GM21723 (cell line): Measurements from ENCODE around the gene FADD.
"Not testable (repeated sequence)": the region's sequence is repeated elsewhere in the genome, so short reads cannot be mapped to it uniquely, and the experiment has no call there.

Experiments
- ATAC-seq: cut with Tn5 transposase; IDR thresholded peaks from one replicate; pipeline ENCODE4 v1.9.1; 2021; ENCODE audit warnings: mild to moderate bottlenecking, moderate library complexity; ENCODE audit not compliant: unreplicated experiment

Gene FADD

DNA sequence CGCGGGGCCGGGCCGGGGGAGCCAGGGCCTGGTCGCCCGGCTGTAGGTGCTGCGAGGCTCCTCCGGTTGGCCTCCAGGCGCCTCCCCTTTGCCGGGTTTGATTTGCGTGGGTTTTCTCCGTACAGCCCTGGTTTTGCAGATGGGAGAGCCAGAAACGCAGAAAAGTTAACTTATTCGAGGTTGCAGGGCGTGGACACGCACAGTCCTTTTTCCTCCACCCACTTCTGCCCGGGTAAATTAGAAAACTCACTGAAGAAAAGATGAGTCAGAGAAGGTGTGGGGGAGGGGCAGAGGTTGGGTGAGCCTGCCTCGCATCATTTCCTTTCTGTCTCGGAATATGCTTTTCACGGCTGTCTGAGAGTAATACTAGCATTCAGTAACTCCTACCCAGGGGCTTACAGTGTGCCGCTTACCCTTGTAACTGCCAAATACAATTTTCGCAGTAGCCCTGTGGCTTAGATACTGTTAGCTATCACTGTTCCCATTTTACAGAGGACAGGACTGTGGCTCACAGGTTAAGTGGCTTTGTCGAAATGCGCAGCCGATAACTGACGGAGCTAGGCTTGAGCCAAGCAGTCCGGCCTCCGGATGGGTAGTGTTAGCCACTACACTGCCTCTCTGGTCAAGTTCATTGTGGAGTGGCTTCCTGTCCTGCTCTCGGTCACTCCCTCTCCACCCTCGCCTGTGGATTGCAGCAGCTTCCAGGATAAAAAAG is 812 bp downstream of the FADD start:
- ATAC-seq, result peak; percentile 43

- ATAC-seq, result no peak
Observed at GRCh38 chr11:70204466-70204799, 1.3 kb downstream of the FADD start.

GRCh38 chr11:70205049-70205725 is 2.1 kb downstream of the FADD start:
- ATAC-seq, result no peak

GRCh38 chr11:70205766-70206165 is 2.7 kb downstream of the FADD start:
- ATAC-seq, result no peak

- ATAC-seq, result no peak
Observed at GRCh38 chr11:70206226-70206981, 3.3 kb downstream of the FADD start.

DNA sequence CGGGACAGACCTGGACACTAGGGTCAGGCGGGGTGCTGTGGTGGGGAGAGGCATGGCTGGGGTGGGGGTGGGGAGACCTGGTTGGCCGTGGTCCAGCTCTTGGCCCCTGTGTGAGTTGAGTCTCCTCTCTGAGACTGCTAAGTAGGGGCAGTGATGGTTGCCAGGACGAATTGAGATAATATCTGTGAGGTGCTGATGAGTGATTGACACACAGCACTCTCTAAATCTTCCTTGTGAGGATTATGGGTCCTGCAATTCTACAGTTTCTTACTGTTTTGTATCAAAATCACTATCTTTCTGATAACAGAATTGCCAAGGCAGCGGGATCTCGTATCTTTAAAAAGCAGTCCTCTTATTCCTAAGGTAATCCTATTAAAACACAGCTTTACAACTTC is 3.9 kb downstream of the FADD start:
- no peak for ATAC-seq

DNA sequence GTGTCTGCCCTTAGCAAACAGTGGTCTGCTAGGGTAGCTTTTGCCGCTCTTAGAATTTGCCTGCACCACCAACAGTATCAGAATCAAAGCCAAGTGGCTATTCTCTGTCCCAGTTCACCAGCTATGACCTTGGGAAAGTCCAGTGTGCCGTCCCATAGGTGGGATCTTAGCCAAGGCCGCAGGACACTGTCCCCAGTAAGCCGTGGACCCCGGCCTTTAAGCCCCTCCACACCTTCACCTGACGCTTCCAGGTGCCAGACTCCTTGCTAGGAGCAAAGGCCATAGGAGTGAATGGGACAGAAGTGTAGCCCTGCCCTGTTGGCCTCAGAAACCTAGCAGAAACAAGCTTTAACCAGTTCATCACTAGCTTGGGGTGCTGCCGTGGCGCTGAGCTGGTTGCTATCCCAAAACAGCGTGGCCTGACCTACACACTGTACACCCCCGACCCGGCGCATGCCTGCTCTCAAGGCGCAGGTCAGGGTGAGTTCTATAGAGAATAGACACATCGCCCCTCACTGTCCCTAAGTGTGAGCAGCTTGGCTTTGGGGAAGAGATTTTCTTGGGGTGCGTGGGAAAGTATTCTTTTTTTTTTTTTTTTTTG is 4.5 kb downstream of the FADD start:
- ATAC-seq, result no peak

GRCh38 chr11:70209391-70209912 is 6.4 kb downstream of the FADD start:
- no peak for ATAC-seq

GRCh38 chr11:70210051-70210501 is 7.0 kb downstream of the FADD start:
- ATAC-seq, result no peak

DNA sequence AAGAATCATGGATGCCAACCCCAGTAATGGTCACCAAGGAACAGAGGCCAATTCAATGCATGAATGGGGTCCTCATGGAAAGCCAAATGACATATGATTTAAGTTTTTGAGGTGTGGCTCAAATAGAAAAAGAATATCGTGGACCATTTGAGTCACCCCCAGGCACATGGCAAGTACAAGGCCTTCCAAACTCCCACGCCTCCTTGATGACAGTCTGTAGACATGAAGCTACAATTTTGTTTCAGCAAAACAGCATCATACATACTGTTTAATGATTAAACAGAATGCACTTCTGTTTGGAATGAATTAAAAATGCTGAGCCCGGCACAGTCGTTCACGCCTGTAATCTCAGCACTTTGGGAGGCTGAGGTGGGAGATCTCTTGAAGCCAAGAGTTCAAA is 7.4 kb downstream of the FADD start:
- ATAC-seq, result no peak

- ATAC-seq, result no peak
Observed at GRCh38 chr11:70212227-70212811, 9.2 kb downstream of the FADD start.

GRCh38 chr11:70217388-70217787 is 14.3 kb downstream of the FADD start:
- ATAC-seq, result not testable (repeated sequence)

GRCh38 chr11:70218076-70218475 is 15.0 kb downstream of the FADD start:
- ATAC-seq, result not testable (repeated sequence)

GRCh38 chr11:70220136-70220535 is 17.0 kb downstream of the FADD start:
- no peak for ATAC-seq

GRCh38 chr11:70220920-70221319 is 17.8 kb downstream of the FADD start:
- no peak for ATAC-seq

DNA sequence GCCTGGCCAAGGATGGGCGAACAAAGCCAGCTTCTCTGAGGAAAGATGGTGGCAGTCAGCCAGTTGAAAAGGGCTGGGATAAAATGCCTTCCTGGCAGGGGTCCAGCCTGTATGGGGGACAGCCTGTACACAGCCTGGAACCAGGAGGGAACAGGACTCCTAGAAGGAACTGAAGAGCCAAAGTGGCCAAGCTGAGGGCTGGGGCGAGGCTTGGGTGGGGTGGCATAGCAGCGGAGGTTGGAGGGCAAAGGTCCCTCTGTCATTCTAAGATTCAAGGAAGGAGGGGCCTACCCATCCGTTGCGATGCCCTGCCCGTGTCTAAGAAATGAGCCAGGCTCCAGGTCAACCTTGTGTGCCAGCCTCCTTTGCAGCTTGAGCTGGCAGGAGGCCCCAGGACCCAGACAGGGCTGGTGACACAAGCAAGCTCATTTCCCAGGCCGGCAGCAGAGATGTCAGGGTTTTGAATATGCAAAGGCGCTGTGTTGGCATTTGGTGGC is 22.6 kb downstream of the FADD start:
- no peak for ATAC-seq

DNA sequence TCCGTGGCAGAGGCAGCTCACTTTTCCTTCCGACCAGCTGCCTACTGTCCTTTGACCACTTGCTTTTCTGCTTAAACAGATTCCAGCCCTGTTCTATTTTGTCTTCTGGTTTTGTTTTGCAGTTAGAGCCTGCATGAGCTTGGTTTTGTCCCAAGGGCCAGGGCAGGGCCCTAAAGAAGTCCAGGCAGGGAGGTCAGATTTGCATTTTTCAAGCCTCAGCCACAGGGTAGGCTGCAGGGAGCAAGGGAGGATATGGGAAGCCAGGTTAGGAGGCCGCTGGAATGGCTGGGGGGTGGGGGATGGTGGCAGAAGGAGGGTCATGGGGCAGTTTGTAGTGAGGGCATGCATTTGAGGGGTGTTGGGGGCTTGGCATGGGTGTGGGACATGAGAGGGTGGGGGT is 23.1 kb downstream of the FADD start:
- no peak for ATAC-seq

DNA sequence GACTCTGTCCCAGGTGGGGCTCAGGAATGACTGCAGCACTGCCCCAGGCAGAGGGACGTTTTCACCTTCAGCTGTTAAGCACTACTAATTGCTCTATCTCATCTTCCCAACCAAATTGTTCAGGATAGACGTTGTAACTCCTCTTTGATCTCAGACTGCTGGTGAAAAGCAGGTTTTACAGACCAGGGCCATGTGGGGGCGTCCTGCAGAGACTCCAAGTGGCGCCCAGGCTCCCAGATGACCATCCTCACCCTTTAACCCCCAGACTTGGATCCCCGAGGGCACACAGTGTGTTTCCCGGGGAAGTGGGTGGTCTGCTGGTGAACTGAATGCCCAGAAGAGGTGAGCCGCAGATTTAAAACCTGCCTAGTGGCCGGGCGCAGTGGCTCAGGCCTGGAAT is 23.9 kb downstream of the FADD start:
- no peak for ATAC-seq

DNA sequence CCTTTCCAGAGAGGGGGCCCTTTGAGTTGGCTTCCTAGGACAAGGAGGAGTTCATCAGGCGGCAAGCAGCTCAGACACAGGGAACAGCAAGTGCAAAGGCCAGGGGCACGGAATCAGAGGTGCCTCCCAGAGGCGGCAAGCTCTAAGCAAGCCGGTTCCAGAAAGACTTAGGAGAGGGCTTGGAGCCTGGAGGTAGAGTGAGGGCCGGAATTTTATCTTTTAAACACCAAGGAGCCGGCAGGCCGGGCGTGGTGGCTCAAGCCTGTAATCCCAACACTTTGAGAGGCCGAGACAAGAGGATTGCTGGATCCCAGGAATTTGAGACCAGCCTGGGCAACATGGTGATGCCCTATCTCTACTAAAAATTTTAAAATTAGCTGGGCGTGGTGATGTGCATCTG is 26.6 kb downstream of the FADD start:
- ATAC-seq, result no peak

DNA sequence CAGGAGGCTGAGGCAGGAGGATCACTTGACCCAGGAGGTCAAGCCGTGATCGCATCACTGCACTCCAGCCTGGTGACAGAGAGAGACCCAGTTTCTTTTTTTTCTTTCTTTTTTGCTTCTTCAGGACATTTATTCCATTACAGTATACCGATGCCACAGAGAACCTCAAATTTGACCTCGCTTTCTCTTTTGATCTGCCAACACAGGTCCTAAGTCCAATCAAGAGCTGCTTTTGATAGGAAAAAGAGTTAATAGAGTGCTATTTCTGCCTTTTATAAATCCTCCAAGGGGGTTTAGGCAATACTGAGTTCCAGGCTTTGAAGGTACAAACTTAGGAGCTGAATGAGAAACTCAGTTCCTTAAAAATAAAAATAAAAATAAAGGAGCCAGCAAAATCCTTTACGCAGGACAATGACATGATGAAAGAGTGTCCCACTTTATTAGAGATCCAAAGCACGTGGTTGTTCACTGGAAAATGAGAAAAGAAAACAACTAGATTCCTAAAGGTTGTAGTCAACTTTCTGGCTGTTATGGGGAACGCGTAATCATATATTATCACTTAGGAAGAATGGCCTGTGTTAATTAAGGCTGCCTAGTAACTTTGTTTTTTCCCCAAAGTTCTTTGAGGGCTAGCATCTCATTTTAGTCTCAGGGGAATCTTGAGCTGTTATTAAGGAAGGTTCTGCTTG is 27.2 kb downstream of the FADD start:
- ATAC-seq, result no peak
